ENCODE measurements around the gene RTF1.
"Not testable (repeated sequence)": the region's sequence is repeated elsewhere in the genome, so short reads cannot be mapped to it uniquely, and the experiment has no call there.

RTF1 gene

GRCh38 chr15:41438206-41438605 is 21.3 kb downstream of the RTF1 start:
- DNase-seq = no peak

GRCh38 chr15:41438745-41439144 is 21.9 kb downstream of the RTF1 start:
- not testable (repeated sequence) for DNase-seq

GRCh38 chr15:41443275-41443674 is 26.4 kb downstream of the RTF1 start:
- no peak for DNase-seq

GRCh38 chr15:41445399-41445798 is 28.5 kb downstream of the RTF1 start:
- no peak for DNase-seq

GRCh38 chr15:41462084-41462795 is 45.3 kb downstream of the RTF1 start:
- no peak for DNase-seq

GRCh38 chr15:41464889-41465580 is 48.1 kb downstream of the RTF1 start:
- no peak for DNase-seq

- peak; percentile 24 for DNase-seq
Measured at GRCh38 chr15:41465822-41466421, 49.0 kb downstream of the RTF1 start.

- DNase-seq = no peak
Measured at GRCh38 chr15:41466711-41467110, 49.8 kb downstream of the RTF1 start.

GRCh38 chr15:41469644-41470043 is 52.7 kb downstream of the RTF1 start:
- DNase-seq = not testable (repeated sequence)

GRCh38 chr15:41473418-41473817 is 56.5 kb downstream of the RTF1 start:
- no peak for DNase-seq

GRCh38 chr15:41474436-41474835 is 57.5 kb downstream of the RTF1 start:
- DNase-seq = no peak

GRCh38 chr15:41474941-41475340 is 58.0 kb downstream of the RTF1 start:
- DNase-seq = no peak

GRCh38 chr15:41476416-41477048 is 59.6 kb downstream of the RTF1 start:
- DNase-seq = no peak

GRCh38 chr15:41480396-41481140 is 63.7 kb downstream of the RTF1 start:
- no peak for DNase-seq

GRCh38 chr15:41482110-41482877 is 65.4 kb downstream of the RTF1 start:
- DNase-seq = no peak

- peak; percentile 33 for DNase-seq
Measured at GRCh38 chr15:41483115-41483514, 66.2 kb downstream of the RTF1 start.

GRCh38 chr15:41483519-41483918 is 66.6 kb downstream of the RTF1 start:
- peak; percentile 23 for DNase-seq

- DNase-seq = no peak
Measured at GRCh38 chr15:41484937-41485625, 68.2 kb downstream of the RTF1 start.

- no peak for DNase-seq
Measured at GRCh38 chr15:41486286-41486685, 69.4 kb downstream of the RTF1 start.

- DNase-seq = no peak
Measured at GRCh38 chr15:41487381-41487780, 70.5 kb downstream of the RTF1 start.

GRCh38 chr15:41487802-41488201 is 70.9 kb downstream of the RTF1 start:
- no peak for DNase-seq
